DOHH2 (cell line): ENCODE results near the gene IGF1R.

Experiments used
- H3F3A ChIP-seq: fragments of 200-600 bp; sonication (generic), shearing (Covaris generic); 2 replicates; pipeline ENCODE4 v1.6.0; 2016; ENCODE audit warnings: antibody characterized with exemption, mild to moderate bottlenecking; ENCODE audit not compliant: control insufficient read depth, insufficient read depth
- H3K27ac ChIP-seq: fragments of 200-600 bp; sonication (generic); 2 replicates; pipeline ENCODE4 v1.5.1; 2014; ENCODE audit warnings: low read depth, mild to moderate bottlenecking, low read length, moderate library complexity
- H3K27me3 ChIP-seq: fragments of 200-600 bp; sonication (generic); 2 replicates; pipeline ENCODE4 v1.6.1; 2014; ENCODE audit warnings: mild to moderate bottlenecking, low read length, mixed read lengths; ENCODE audit not compliant: control insufficient read depth
- H3K36me3 ChIP-seq: fragments of 200-600 bp; sonication (generic); 2 replicates; pipeline ENCODE4 v1.6.1; 2014; ENCODE audit warnings: mild to moderate bottlenecking, low read length, moderate library complexity, mixed read lengths; ENCODE audit not compliant: control insufficient read depth
- H3K4me1 ChIP-seq: fragments of 200-600 bp; sonication (generic); 2 replicates; pipeline ENCODE4 v1.6.1; 2014; ENCODE audit warnings: mild to moderate bottlenecking, low read length, mixed read lengths; ENCODE audit not compliant: control insufficient read depth
- H3K4me2 ChIP-seq: fragments of 200-600 bp; sonication (generic); 2 replicates; pipeline ENCODE4 v1.6.0; 2014; ENCODE audit warnings: mild to moderate bottlenecking, low read length, moderate library complexity
- H3K4me3 ChIP-seq: fragments of 200-600 bp; sonication (generic); 2 replicates; pipeline ENCODE4 v1.5.1; 2014; ENCODE audit warnings: mild to moderate bottlenecking, low read length, mixed read lengths
- H3K79me2 ChIP-seq: fragments of 200-600 bp; sonication (generic); 2 replicates; pipeline ENCODE4 v1.6.1; 2014; ENCODE audit warnings: mild to moderate bottlenecking, low read length, mixed read lengths; ENCODE audit not compliant: control insufficient read depth
- H3K9me2 ChIP-seq: fragments of 200-600 bp; sonication (generic); replicated peaks from 2 replicates; pipeline ENCODE4 v1.6.1; 2014; ENCODE audit warnings: mild to moderate bottlenecking, low read length, mixed read lengths; ENCODE audit not compliant: control insufficient read depth
- H3K9me3 ChIP-seq: fragments of 200-600 bp; sonication (generic); 2 replicates; pipeline ENCODE4 v1.6.1; 2014; ENCODE audit warnings: antibody characterized with exemption, low read length, mixed read lengths; ENCODE audit not compliant: control insufficient read depth, insufficient read depth
- H4K20me1 ChIP-seq: fragments of 200-600 bp; sonication (generic); 2 replicates; pipeline ENCODE4 v1.6.0; 2014; ENCODE audit warnings: low read depth, mild to moderate bottlenecking, antibody characterized with exemption, low read length, moderate library complexity; ENCODE audit not compliant: control insufficient read depth, insufficient read depth
- EZH2phosphoT487 ChIP-seq: fragments of 200-600 bp; sonication (generic); IDR thresholded peaks from 2 replicates; pipeline ENCODE4 v1.6.1; 2017; ENCODE audit warnings: borderline replicate concordance, mild to moderate bottlenecking, antibody characterized with exemption, low read length, moderate library complexity, mixed read lengths
- TF ChIP-seq, protein P1 (sequence below): fragments of 200-600 bp; sonication (generic); IDR thresholded peaks from one replicate; pipeline ENCODE4 v1.5.1; 2014; ENCODE audit warnings: antibody characterized with exemption, mild to moderate bottlenecking, low read depth, low read length; ENCODE audit not compliant: poor library complexity, severe bottlenecking

Gene IGF1R

DNA sequence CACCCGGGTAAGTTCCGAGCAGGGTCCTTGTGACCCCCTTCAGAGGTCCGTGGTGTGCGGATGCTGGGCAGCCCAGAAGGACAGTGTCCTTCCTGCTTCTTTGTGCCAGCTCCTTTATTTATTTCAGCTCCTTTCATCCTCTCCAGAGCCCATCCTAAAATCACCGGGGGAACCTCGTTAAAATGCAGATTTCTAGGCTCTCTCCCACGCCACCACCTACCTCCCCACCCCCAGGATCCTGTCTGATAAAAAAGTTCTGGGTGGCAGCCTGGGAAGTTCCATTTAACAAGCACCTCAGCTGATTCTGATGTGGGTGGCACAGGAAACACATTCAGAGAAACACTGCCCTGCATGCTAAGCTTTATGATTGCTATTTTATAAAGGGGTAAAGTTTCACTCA is 12.5 kb upstream of the IGF1R start:
- Histone ChIP-seq H3K79me2 (no peaks in the 10 kb centered on the region), H3K9me2 (no peaks in the 10 kb centered on the region), H3K4me1 (no peaks in the 10 kb centered on the region), H3K27me3 (peaks cover 3% of the 10 kb centered on the region; the same call in 1 of the 2 replicates), H3K4me3 (no peak overlapping the region), H3K9me3 (no peaks in the 10 kb centered on the region), H3K36me3 (no peaks in the 10 kb centered on the region), H4K20me1 (no peaks in the 10 kb centered on the region), H3F3A (no peaks in the 10 kb centered on the region), H3K4me2 (no peak overlapping the region), H3K27ac (no peak overlapping the region)
- no peak for TF ChIP-seq EZH2phosphoT487
- TF ChIP-seq, protein P1, sequence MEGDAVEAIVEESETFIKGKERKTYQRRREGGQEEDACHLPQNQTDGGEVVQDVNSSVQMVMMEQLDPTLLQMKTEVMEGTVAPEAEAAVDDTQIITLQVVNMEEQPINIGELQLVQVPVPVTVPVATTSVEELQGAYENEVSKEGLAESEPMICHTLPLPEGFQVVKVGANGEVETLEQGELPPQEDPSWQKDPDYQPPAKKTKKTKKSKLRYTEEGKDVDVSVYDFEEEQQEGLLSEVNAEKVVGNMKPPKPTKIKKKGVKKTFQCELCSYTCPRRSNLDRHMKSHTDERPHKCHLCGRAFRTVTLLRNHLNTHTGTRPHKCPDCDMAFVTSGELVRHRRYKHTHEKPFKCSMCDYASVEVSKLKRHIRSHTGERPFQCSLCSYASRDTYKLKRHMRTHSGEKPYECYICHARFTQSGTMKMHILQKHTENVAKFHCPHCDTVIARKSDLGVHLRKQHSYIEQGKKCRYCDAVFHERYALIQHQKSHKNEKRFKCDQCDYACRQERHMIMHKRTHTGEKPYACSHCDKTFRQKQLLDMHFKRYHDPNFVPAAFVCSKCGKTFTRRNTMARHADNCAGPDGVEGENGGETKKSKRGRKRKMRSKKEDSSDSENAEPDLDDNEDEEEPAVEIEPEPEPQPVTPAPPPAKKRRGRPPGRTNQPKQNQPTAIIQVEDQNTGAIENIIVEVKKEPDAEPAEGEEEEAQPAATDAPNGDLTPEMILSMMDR: no peak

DNA sequence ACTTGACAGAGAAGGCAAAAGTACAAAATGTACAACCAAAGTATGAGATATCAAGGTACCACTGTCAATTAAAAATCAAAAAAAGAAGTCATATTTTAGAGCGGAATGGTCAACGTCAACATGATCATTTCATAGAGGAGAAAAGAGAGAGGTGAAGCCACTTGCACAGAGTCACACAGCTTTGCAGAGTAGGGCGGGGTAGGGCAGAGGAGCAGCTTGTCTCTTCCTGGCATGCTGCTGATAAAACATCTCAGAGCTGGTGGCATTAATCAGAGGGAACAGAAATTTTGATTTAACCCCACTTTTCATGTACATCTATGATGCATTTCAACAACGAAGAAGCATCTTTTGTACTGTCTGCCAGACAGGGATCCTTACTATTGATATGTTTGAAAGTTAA is 5.2 kb upstream of the IGF1R start:
- TF ChIP-seq, protein P1: no peak
- TF ChIP-seq EZH2phosphoT487: no peak
- no peaks in the 10 kb centered on the region for H3K9me3 ChIP-seq
- H3K9me2 ChIP-seq: no peaks in the 10 kb centered on the region
- no peak overlapping the region for H3K27ac ChIP-seq
- H3K79me2 ChIP-seq: no peaks in the 10 kb centered on the region
- no peak overlapping the region for H3K4me3 ChIP-seq
- no peaks in the 10 kb centered on the region for H3F3A ChIP-seq
- H4K20me1 ChIP-seq: no peaks in the 10 kb centered on the region
- no peak overlapping the region for H3K4me2 ChIP-seq
- H3K36me3 ChIP-seq: no peaks in the 10 kb centered on the region
- H3K27me3 ChIP-seq: peaks cover 33% of the 10 kb centered on the region
- H3K4me1 ChIP-seq: peaks cover 6% of the 10 kb centered on the region; the same call in 1 of the 2 replicates

DNA sequence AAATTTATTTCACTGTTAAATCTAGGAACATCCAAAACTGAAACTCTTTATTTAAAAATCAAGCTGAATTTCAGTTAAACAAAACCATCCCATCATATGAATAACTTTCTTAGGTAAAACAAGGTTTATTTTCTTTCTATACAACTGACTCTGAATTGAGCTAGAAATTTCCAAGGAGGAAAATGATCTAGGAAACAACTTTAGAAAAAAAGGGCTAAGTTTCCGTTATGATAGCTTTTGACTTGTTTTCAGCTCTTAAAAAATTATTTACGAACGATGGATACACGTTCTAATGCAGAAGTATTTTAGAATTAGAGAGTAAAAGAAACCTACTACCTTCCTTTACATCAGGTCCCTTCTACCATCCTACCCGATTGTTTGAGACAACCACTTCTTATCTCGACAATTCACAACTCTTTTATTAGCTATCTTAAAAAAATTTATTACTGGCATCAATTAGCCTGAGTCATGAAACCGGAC is 1.8 kb upstream of the IGF1R start:
- H3K27me3 ChIP-seq: peaks cover 31% of the 10 kb centered on the region
- H3K4me1 ChIP-seq: peaks cover 10% of the 10 kb centered on the region
- H3K9me3 ChIP-seq: no peaks in the 10 kb centered on the region
- H3K9me2 ChIP-seq: no peaks in the 10 kb centered on the region
- H3K36me3 ChIP-seq: no peaks in the 10 kb centered on the region
- peak overlapping the region; percentile 87 for H3K4me2 ChIP-seq
- no peaks in the 10 kb centered on the region for H3F3A ChIP-seq
- H3K27ac ChIP-seq: no peak overlapping the region
- H4K20me1 ChIP-seq: 0 out of 2 replicates have a peak, but pooled peaks cover 7% of the 10 kb centered on the region
- no peak for TF ChIP-seq EZH2phosphoT487
- TF ChIP-seq, protein P1: no peak
- H3K79me2 ChIP-seq: peaks cover 20% of the 10 kb centered on the region
- peak overlapping the region; percentile 77 for H3K4me3 ChIP-seq
